Duodenal mucosa (tissue), 2 donors: ENCODE data around the gene WDR33.
"Not testable (repeated sequence)": the region's sequence is repeated elsewhere in the genome, so short reads cannot be mapped to it uniquely, and the experiment has no call there.

Experiments used
- H3K27ac ChIP-seq: one replicate; pipeline ENCODE4 v1.7.0; 2013; ENCODE audit warnings: low read depth, low read length
- H3K27me3 ChIP-seq, 2 donors: one replicate each; pipeline ENCODE4 v1.7.0; 2013; ENCODE audit warnings: low read length in 2 of 2, control low read depth in 1 of 2; ENCODE audit not compliant: insufficient read depth in 2 of 2, control insufficient read depth in 1 of 2
- H3K36me3 ChIP-seq, 2 donors: one replicate each; pipeline ENCODE4 v1.7.0; 2013; ENCODE audit warnings: low read length in 2 of 2, control low read depth in 1 of 2; ENCODE audit not compliant: insufficient read depth in 2 of 2, control insufficient read depth in 1 of 2
- H3K4me1 ChIP-seq, 2 donors: one replicate each; pipeline ENCODE4 v1.7.0; 2013; ENCODE audit warnings: low read length in 2 of 2, control low read depth in 1 of 2; ENCODE audit not compliant: insufficient read depth in 2 of 2, control insufficient read depth in 1 of 2
- H3K4me3 ChIP-seq, 2 donors: one replicate each; pipeline ENCODE4 v1.7.0; 2013; ENCODE audit warnings: low read length in 2 of 2, low read depth in 1 of 2
- H3K9ac ChIP-seq, 2 donors: one replicate each; pipeline ENCODE4 v1.7.0; 2013; ENCODE audit warnings: low read length in 2 of 2, low read depth in 1 of 2
- H3K9me3 ChIP-seq, 2 donors: one replicate each; pipeline ENCODE4 v1.7.0; 2013; ENCODE audit warnings: low read length in 2 of 2, control low read depth in 1 of 2; ENCODE audit not compliant: control insufficient read depth in 1 of 2

The WDR33 gene

DNA sequence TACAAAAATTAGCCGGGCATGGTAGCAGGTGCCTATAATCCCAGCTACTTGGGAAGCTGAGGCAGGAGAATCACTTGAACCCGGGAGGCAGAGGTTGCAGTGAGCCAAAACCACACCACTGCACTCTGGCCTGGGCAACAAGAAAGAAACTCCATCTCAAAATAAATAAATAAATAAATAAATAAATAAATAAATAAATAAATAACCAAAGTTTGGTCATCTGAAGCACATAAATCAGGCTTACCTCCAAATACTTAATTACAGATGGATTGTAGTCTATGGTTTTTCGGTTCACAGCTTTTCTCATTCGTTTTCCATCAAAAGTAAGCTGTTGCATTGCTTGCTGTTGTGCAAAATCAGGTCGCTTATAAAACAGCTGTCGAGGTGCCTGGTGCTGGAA is 40.4 kb downstream of the WDR33 start:
- not testable (repeated sequence) for H3K4me1 ChIP-seq, H3K9ac ChIP-seq, H3K9me3 ChIP-seq, H3K27ac ChIP-seq, H3K27me3 ChIP-seq, H3K4me3 ChIP-seq
- peaks cover 3 to 33% of the 10 kb centered on the region in 2 donors for H3K36me3 ChIP-seq

- H3K4me3 ChIP-seq, result no peak overlapping the region
- no peaks in the 10 kb centered on the region for H3K9me3 ChIP-seq
- peaks cover 12 to 42% of the 10 kb centered on the region in 2 donors for H3K36me3 ChIP-seq
- no peaks in the 10 kb centered on the region for H3K27me3 ChIP-seq
- no peak overlapping the region for H3K9ac ChIP-seq
- H3K4me1 ChIP-seq, result no peaks in the 10 kb centered on the region
- H3K27ac ChIP-seq, result no peak overlapping the region
Measured at GRCh38 chr2:127769587-127769986, 41.4 kb downstream of the WDR33 start.

DNA sequence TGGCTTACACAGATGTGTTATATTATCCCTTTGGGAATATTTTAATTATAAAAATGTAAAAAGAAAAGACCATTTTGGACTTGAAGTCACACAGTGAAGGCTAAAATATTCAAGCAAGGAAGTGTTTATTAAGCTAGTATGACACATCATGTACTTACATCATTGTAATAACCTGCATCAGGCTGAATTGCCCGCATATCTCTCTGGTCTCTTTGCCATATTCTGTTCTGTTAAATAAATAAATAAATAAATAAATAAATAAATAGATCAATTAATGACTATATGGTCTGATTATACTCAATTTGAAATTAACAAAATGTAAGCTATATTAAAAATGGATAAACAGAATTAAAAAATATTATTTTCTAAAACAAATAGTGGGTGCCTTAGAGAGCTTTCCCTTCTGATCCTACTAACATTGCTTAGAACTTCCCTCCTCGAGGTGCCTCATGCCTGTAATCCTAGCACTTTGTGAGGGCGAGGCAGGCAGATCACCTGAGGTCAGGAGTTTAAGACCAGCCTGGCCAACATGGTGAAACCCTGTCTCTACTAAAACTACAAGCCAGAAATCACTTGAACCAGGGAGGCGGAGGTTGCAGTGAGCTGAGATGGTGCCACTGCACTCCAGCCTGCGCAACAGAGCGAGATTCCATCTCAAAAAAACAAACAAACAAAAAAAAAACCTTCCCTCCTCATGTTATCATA is 42.0 kb downstream of the WDR33 start:
- Histone ChIP-seq H3K9me3 (no peaks in the 10 kb centered on the region), H3K4me1 (no peaks in the 10 kb centered on the region), H3K36me3 (peaks cover 18 to 49% of the 10 kb centered on the region in 2 donors), H3K9ac (no peak overlapping the region), H3K27ac (no peak overlapping the region), H3K4me3 (no peak overlapping the region), H3K27me3 (no peaks in the 10 kb centered on the region)

GRCh38 chr2:127763776-127764175 is 47.2 kb downstream of the WDR33 start:
- Histone ChIP-seq H3K4me1 (no peaks in the 10 kb centered on the region), H3K27ac (no peak overlapping the region)

DNA sequence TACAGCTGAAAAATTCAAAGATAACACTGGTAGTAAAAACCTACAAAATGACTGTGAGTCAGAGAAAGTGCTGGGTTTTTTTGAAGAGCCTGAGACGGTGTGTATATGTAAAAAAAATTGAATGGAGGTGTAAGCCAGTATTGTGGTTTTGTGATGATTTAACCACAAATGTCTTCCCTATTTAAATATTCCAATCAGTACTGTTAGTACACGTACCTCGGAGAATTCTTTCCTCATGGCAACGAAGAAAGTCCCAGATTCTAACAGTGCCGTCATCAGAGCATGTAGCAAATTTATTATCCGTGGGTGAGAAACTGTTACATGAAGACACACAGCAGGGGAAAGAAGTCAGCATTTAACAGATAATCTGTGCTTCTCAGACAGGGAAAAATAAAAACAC is 48.1 kb downstream of the WDR33 start:
- no peak overlapping the region for H3K9ac ChIP-seq
- no peaks in the 10 kb centered on the region for H3K27me3 ChIP-seq
- H3K9me3 ChIP-seq, result no peaks in the 10 kb centered on the region
- no peaks in the 10 kb centered on the region for H3K4me1 ChIP-seq
- no peak overlapping the region for H3K4me3 ChIP-seq
- H3K36me3 ChIP-seq, result peaks cover 46 to 59% of the 10 kb centered on the region in 2 donors
- H3K27ac ChIP-seq, result no peak overlapping the region

More at GRCh38 chr2:127763776-127764175, 47.2 kb downstream of the WDR33 start:
- Histone ChIP-seq H3K27me3 (no peaks in the 10 kb centered on the region), H3K9ac (no peak overlapping the region), H3K4me3 (no peak overlapping the region), H3K36me3 (peaks cover 46 to 64% of the 10 kb centered on the region in 2 donors), H3K9me3 (no peaks in the 10 kb centered on the region)

DNA sequence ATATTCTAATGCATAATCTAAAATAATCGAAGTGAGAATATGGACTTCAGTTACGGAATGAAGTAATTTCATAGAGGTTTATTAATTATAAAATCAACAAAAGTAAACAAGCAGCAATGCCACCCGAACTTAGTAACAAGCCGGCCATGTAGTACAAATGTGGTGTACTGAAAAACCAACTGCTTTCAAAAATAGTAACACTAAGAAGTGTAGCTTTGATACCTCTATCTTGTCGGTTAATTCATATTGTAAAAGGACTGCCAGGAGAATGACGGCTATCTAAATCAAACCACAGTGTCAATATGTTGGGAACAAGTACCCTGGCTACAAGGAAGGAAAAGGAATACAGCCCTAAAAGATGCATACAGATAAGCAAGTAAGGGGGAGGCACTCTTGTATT is 48.5 kb downstream of the WDR33 start:
- Histone ChIP-seq H3K9ac (no peak overlapping the region), H3K27me3 (no peaks in the 10 kb centered on the region), H3K4me3 (no peak overlapping the region), H3K4me1 (no peaks in the 10 kb centered on the region), H3K9me3 (no peaks in the 10 kb centered on the region), H3K36me3 (peaks cover 46 to 57% of the 10 kb centered on the region in 2 donors), H3K27ac (no peak overlapping the region)

- Histone ChIP-seq H3K4me1 (no peaks in the 10 kb centered on the region), H3K4me3 (no peak overlapping the region), H3K9me3 (no peaks in the 10 kb centered on the region), H3K36me3 (peaks cover 38 to 50% of the 10 kb centered on the region in 2 donors), H3K27ac (no peak overlapping the region), H3K27me3 (no peaks in the 10 kb centered on the region), H3K9ac (no peak overlapping the region)
Measured at GRCh38 chr2:127759931-127760330, 51.0 kb downstream of the WDR33 start.

GRCh38 chr2:127754186-127754585 is 56.8 kb downstream of the WDR33 start:
- Histone ChIP-seq H3K4me1 (no peaks in the 10 kb centered on the region), H3K27ac (no peak overlapping the region), H3K9me3 (no peaks in the 10 kb centered on the region), H3K36me3 (peaks cover 0 to 13% of the 10 kb centered on the region in 2 donors), H3K27me3 (no peaks in the 10 kb centered on the region), H3K4me3 (no peak overlapping the region), H3K9ac (no peak overlapping the region)

DNA sequence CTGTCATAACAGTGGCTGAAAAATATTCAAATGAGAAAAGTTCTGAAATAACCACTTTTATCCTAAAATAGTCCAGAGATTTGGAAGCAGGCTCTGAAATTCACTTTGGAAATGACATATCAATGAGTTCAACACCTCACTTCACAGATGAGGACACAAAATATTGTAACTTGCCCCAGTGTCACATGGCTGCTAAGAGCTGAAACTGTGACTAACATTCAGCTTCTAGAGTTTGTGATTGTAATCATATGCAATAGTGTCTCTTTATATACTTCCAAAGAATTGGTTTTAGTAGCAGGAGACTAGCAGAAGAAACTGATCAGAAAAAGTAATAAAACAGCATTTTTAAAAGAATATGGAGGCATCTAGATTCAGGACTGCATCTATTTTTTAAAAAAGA is 57.6 kb downstream of the WDR33 start:
- H3K9me3 ChIP-seq, result no peaks in the 10 kb centered on the region
- peaks cover 0 to 10% of the 10 kb centered on the region in 2 donors for H3K36me3 ChIP-seq
- no peak overlapping the region for H3K4me3 ChIP-seq
- no peak overlapping the region for H3K9ac ChIP-seq
- no peaks in the 10 kb centered on the region for H3K4me1 ChIP-seq
- no peaks in the 10 kb centered on the region for H3K27me3 ChIP-seq
- no peak overlapping the region for H3K27ac ChIP-seq

DNA sequence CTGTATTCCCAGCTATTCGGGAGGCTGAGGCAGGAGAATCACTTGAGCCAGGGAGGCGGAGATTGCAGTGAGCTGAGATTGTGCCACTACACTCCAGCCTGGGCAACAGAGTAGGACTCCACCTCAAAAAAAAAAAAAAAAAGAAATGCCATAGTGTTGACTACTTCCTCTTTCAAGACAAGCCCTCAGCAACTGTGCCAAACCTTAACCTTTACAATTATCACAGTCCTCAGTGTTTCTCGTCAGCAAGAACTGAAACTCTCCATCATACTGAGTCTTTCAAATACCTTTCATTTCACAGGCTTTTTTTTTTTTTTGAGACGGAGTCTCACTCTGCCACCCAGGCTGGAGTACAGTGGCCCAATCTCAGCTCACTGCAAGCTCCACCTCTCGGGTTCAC is 61.4 kb downstream of the WDR33 start:
- H3K4me3 ChIP-seq, H3K9ac ChIP-seq, H3K4me1 ChIP-seq, H3K27ac ChIP-seq, H3K27me3 ChIP-seq, H3K9me3 ChIP-seq: not testable (repeated sequence)
- peaks cover 2 to 32% of the 10 kb centered on the region in 2 donors for H3K36me3 ChIP-seq
